Measurements from ENCODE around the gene RPL7L1.

The RPL7L1 gene

DNA sequence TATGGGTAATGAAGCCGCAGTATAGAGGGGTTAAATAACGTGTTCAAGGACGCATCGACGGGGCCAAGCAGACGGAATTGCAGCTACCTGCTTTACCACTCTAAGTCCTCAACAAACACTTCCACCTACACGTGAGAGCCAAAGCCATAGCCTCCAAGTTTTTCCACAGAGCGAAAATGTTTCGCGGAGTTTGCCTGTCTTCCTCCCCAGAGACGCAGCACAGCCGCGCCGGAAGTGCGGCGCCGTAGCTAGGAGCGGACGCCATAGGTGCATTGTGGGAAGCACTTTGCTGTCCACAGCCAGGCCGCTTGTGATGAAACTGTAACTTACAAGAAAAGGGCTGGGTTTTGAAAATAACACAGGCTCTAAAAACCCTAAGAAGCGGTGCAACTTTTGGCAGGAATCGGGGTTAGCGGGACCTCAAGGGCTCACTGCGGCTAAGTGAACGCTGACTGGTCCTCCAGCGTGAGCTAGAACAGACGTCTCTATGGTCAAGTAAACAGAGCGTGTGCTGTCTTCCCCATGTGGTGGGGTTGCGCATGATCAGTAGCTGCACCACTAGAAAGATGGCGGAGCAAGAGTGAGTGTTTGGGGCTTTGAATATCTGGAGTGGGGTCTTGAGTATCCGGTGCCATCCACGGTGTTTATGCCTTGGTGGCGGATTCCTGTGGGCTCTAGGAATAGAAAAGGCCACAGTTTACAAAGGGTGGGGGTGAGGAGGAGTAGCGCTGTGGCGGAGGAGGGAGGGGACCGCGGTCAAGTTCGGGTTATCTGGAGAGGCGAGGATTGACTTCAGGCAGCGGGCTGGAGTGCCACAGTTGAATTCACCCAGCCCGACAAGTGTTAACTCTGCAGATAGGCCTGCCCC, at the start of gene RPL7L1:
TSS of gene RPL7L1 (plus strand) at position 245 of the 868 bp plus-strand sequence. CDS start at position 540, 295 bp downstream.
- peaks cover 12% of the 10 kb centered on the region for H3K36me3 Mint-ChIP-seq
- no peaks in the 10 kb centered on the region for H3K9me3 Mint-ChIP-seq
- H3K4me3 Mint-ChIP-seq = peak within 1 kb of the TSS; percentile 100
- no peaks in the 10 kb centered on the region for H3K27me3 Mint-ChIP-seq
- H3K27ac Mint-ChIP-seq = peak within 1 kb of the TSS; percentile 99
- ATAC-seq (ENCODE audit: low read depth) = peak; percentile 91
- peaks cover 6% of the 10 kb centered on the region for H3K4me1 Mint-ChIP-seq
- DNase-seq (ENCODE audit: low spot score in 2 of 2) = peak; percentile 76 to 81

DNA sequence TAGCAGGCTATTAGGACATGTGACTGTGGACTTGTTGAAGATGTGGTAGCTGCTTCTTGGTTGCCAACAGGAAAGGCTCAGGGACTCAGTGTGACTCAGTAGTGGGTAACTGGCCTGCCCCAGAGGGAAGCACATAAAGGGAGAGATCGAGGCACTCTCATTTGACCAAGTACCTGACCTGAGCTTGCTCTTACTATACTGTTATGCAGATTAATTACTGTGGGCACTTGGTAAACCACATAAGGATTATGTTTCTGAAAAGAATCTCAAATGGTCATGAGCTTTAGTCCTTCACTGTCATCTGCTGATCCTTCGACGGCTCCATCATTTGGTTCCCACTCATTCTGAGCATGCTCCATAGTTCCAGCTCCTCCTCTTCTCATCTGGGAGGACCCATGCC, 48.2 kb upstream of the RPL7L1 start:
- Mint-ChIP-seq H3K27me3 (no peaks in the 10 kb centered on the region), H3K4me1 (peaks cover 8% of the 10 kb centered on the region), H3K27ac (no peak overlapping the region), H3K9me3 (no peaks in the 10 kb centered on the region), H3K36me3 (peaks cover 33% of the 10 kb centered on the region), H3K4me3 (no peak overlapping the region)
- ATAC-seq (ENCODE audit: low read depth) (no peak), DNase-seq (ENCODE audit: low spot score in 2 of 2) (no peak)

DNA sequence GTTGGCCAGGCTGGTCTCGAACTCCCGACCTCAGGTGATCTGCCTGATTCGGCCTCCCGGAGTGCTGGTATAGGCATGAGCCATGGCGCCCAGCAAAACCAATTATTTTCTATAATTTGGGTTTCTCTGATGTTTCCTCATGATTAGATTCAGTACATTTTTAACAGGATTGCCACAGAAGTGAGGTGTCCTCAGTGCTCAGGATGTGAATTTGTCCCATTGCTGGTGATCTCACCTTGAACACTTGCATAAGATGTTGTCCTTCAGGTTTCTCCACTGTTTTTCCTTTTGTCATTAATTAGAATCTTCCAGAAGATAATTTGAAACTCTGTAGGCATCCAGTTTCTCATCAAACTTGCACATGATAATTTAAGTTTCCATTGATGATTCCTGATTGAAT, 45.4 kb upstream of the RPL7L1 start:
- no peaks in the 10 kb centered on the region for H3K9me3 Mint-ChIP-seq
- ATAC-seq (ENCODE audit: low read depth) (no peak), DNase-seq (ENCODE audit: low spot score in 2 of 2) (no peak)
- no peaks in the 10 kb centered on the region for H3K27me3 Mint-ChIP-seq
- H3K4me3 Mint-ChIP-seq = no peak overlapping the region
- no peak overlapping the region for H3K27ac Mint-ChIP-seq
- H3K36me3 Mint-ChIP-seq = peaks cover 17% of the 10 kb centered on the region
- peaks cover 8% of the 10 kb centered on the region for H3K4me1 Mint-ChIP-seq

DNA sequence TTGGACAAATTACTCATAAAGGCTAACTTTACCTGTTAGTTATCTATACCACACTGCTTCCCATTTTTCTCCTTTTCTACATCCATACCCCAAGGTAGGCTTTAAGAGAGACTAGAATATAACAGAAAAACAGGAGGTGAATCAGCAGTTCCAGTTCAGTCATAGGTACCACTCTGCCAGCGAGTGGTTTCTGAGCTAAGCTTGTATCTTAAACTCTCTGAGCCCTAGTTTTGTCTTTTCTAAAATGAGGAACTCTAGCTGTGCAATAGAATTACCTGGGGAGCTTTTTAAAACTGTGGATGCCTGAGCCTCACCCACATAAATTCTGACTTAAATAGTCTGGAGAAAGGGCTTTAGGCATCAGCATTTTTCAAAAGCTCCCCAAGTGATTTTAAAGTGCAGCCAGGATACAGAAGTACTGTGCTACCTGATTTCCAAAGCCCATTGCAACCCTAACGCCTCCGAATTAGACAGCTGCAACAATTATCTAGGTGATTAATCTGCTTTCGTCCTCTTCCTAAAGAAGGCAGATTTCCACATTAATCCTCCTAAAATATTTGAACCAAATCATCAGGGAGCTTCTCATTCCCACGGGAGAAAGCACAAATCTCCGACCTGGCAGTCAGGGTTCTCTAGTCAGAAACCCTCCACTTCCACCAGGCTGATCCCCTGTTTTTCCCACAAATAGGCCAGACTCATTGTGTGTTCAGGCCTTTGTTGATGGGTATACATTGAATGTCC, 37.4 kb upstream of the RPL7L1 start:
- Mint-ChIP-seq H3K27ac (peak overlapping the region; percentile 5), H3K36me3 (peaks cover 17% of the 10 kb centered on the region), H3K4me3 (no peak overlapping the region), H3K9me3 (no peaks in the 10 kb centered on the region), H3K27me3 (no peaks in the 10 kb centered on the region), H3K4me1 (peaks cover 10% of the 10 kb centered on the region)
- DNase-seq (ENCODE audit: low spot score in 2 of 2) (no peak), ATAC-seq (ENCODE audit: low read depth) (no peak)

DNA sequence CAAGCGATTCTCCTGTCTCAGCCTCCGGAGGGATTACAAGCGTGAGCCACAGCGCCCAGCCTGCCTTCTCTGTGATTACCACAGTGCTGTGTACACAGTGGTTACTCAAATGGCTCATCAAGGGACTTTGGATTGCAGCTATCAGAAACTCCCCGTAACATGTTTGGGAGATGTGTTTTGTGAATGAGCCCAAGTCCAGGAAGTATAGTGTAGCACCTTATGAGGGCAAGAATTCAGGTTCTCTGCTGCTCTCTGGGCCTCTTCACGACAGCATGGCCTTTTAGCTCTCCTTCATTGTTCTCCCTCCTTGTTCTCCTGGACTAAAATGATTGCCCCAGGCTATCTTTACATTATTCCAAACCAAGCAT, 34.1 kb upstream of the RPL7L1 start:
- Mint-ChIP-seq H3K27me3 (no peaks in the 10 kb centered on the region), H3K4me1 (peaks cover 10% of the 10 kb centered on the region), H3K9me3 (no peaks in the 10 kb centered on the region), H3K27ac (no peak overlapping the region), H3K4me3 (no peak overlapping the region), H3K36me3 (peaks cover 17% of the 10 kb centered on the region)
- ATAC-seq (ENCODE audit: low read depth) (no peak), DNase-seq (ENCODE audit: low spot score in 2 of 2) (no peak)

DNA sequence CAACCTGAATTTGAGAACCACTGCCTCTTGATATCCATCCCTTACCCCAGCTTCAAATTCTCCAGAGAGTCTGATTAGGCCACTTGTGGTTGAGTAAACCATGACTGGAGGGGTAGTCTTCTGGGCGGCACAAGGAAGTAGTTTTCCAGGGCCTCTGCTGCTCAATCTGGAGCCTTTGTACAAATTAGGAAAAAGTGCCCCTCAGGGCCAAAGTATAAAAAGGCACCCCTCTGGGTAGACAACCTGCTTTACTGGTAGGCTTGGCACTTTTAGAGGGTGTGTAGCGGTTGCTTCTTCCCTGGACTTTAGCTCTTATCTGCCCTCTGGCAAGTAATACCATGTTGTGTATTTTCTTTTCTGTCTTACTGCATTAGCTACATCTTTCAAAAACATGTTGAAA, 32.9 kb upstream of the RPL7L1 start:
- ATAC-seq (ENCODE audit: low read depth) (no peak), DNase-seq (ENCODE audit: low spot score in 2 of 2) (no peak)
- Mint-ChIP-seq H3K27me3 (no peaks in the 10 kb centered on the region), H3K4me3 (no peak overlapping the region), H3K36me3 (peaks cover 17% of the 10 kb centered on the region), H3K9me3 (no peaks in the 10 kb centered on the region), H3K4me1 (peaks cover 7% of the 10 kb centered on the region), H3K27ac (no peak overlapping the region)

DNA sequence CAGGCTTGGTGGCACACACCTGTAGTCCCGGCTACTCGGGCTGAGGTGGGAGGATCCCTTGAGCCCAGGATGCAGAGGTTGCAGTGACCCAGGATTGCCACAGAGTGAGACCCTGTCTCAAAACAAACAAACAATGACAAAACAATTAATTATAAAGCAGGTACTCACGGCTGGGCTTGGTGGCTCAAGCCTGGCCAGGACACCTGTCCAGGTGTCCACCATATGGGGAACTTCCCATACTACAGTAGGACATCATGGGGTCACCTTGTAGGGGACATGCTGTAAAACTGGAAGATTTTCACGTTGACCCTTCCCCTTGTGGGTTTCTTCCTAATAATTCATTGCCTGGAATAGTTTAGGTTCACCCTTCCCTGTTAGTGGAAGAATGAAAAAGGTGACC, 30.7 kb upstream of the RPL7L1 start:
- H3K9me3 Mint-ChIP-seq = no peaks in the 10 kb centered on the region
- H3K36me3 Mint-ChIP-seq = peaks cover 14% of the 10 kb centered on the region
- peaks cover 3% of the 10 kb centered on the region for H3K4me1 Mint-ChIP-seq
- ATAC-seq (ENCODE audit: low read depth) (no peak), DNase-seq (ENCODE audit: low spot score in 2 of 2) (no peak)
- H3K27me3 Mint-ChIP-seq = no peaks in the 10 kb centered on the region
- no peak overlapping the region for H3K4me3 Mint-ChIP-seq
- no peak overlapping the region for H3K27ac Mint-ChIP-seq

DNA sequence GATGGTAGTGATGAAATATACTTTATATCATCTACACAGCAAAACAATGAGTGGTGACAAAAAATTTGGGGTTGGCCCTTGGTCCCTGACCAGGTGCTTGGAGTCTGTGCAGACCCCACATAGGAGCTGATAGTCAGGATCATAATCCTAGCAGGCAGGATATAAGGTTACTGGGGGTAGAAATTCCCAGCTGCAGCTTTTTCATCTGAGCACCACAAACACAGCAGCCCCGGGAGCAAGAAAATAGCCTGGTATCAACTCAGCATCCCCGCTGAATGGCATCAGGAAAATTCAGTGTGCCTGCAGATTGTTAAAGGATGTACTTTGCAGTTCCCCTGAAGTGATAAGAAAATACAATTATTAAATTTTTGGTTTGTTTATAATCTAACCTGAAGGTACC, 27.8 kb upstream of the RPL7L1 start:
- Mint-ChIP-seq H3K9me3 (no peaks in the 10 kb centered on the region), H3K27ac (no peak overlapping the region), H3K4me3 (no peak overlapping the region), H3K4me1 (no peaks in the 10 kb centered on the region), H3K27me3 (no peaks in the 10 kb centered on the region), H3K36me3 (peaks cover 11% of the 10 kb centered on the region)
- ATAC-seq (ENCODE audit: low read depth) (no peak), DNase-seq (ENCODE audit: low spot score in 2 of 2) (no peak)

DNA sequence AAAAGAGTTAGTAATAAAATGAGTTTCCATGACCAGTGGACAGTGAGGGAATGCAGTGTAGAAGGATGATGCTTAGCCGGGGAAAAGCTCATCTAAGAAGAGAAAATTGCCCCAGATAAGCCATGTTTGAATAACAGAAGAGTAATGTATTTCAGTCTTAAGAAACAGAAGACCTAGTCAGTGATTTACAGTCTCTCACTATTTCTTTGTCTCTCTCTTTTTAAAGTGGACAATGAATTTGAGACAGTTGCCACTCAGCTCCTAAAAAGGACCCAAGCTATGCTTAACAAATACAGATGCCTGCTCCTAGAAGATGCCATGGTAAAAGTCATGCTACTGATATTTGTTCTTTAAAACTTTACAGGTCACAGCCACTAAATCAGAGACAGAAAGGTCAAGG, 19.4 kb upstream of the RPL7L1 start:
- Mint-ChIP-seq H3K27ac (no peak overlapping the region), H3K36me3 (peaks cover 28% of the 10 kb centered on the region), H3K4me3 (no peak overlapping the region), H3K4me1 (no peaks in the 10 kb centered on the region), H3K9me3 (no peaks in the 10 kb centered on the region), H3K27me3 (no peaks in the 10 kb centered on the region)
- DNase-seq (ENCODE audit: low spot score in 2 of 2) (no peak), ATAC-seq (ENCODE audit: low read depth) (no peak)

DNA sequence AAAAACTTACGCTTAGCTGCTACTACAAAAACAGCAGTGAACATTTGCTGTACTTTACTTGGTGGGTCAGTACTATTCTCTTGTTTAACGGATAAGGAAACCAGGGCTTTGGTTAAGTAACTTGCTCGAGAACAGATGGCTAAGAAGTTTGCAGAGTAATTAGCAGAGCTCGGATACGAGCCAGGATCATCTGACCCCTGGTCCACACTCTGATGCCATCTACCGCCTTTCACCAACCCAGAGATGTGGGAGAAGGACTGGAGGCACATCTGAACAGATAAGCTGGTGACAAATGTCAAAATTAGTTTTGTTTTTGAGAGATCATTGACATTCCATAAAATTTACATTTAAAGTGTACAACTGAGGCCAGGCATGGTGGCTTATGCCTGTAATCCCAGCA, 18.9 kb upstream of the RPL7L1 start:
- ATAC-seq (ENCODE audit: low read depth) = no peak
- Mint-ChIP-seq H3K27ac (no peak overlapping the region), H3K36me3 (peaks cover 28% of the 10 kb centered on the region), H3K4me3 (no peak overlapping the region), H3K4me1 (no peaks in the 10 kb centered on the region), H3K27me3 (no peaks in the 10 kb centered on the region), H3K9me3 (no peaks in the 10 kb centered on the region)
- DNase-seq (ENCODE audit: low spot score in 2 of 2) = no peak

DNA sequence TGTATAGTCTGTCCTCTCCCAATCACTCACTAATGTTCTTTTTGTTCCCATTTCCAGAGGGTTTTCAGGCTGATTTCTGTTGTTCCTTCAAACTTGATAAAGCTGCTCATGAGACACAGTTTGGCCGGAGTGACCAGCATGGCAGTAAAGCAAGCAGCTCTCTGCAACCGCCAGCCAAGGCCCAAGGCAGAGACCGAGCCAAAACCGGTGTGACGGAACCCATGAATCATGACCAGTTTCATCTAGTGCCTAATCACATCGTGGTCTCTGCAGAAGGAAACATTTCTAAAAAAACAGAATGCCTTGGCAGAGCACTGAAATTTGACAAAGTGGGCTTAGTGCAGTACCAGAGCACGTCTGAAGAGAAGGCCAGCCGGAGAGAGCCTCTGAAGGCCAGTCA, 14.8 kb upstream of the RPL7L1 start:
- H3K27me3 Mint-ChIP-seq = no peaks in the 10 kb centered on the region
- peaks cover 30% of the 10 kb centered on the region for H3K36me3 Mint-ChIP-seq
- DNase-seq (ENCODE audit: low spot score in 2 of 2) (no peak), ATAC-seq (ENCODE audit: low read depth) (no peak)
- H3K4me3 Mint-ChIP-seq = no peak overlapping the region
- no peaks in the 10 kb centered on the region for H3K9me3 Mint-ChIP-seq
- no peaks in the 10 kb centered on the region for H3K4me1 Mint-ChIP-seq
- H3K27ac Mint-ChIP-seq = no peak overlapping the region

DNA sequence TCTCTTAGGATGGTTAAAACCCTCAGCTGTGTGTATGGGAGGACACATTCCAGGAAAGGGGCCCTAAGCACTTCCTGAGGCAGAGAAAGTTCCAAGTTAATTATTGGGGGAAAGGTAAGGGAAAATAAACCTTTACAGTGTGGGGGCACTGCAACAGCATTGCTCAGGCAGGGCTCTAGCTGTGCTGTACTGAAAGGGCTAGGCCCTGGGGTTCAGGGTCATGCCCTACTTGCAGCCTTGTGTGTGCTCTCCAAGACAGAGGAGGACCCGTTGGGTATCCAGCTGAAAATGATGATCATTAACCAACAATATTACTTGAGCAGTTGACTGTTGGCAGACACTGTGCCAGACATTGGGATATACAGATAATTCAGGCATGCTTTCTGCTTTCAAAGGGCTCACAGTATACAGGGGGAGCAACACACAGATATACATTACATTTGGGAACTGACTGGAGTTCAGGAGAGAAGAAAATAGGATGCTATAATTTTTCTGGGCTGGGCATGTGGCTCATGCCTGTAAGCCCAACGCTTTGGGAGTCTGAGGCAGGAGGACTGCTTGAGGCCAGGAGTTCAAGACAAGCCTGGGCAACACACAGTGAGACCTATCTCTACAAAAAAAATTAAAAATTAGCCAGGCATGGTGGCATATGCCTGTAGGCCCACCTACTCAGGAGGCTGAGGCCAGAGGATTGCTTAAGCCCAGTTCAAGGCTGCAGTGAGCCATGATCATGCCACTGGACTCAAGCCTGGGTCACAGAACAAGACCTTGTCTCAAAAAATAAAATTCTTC, 9.1 kb upstream of the RPL7L1 start:
- Mint-ChIP-seq H3K9me3 (no peaks in the 10 kb centered on the region), H3K4me1 (peaks cover 3% of the 10 kb centered on the region), H3K27me3 (no peaks in the 10 kb centered on the region), H3K27ac (peak overlapping the region; percentile 32), H3K4me3 (no peak overlapping the region), H3K36me3 (peaks cover 10% of the 10 kb centered on the region)
- ATAC-seq (ENCODE audit: low read depth) (no peak), DNase-seq (ENCODE audit: low spot score in 2 of 2) (no peak)

DNA sequence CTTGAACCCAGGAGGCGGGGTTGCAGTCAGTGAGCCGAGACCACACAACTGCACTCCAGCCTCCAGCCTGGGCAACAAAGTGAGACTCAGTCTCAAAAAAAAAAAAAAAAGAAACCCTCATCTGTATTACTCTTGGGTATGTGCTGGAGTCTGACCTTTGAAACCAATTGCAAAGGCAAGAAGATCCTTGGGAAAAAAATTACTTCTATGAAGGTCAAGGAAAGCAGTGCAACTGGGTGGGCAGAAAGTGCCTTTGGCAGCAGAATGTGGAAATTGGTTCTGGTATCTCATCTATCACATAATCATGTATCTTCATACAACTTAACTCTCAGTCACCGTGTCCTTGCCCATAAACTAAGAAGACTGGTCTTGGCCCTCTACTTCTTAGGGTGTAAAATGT, 7.7 kb upstream of the RPL7L1 start:
- H3K27ac Mint-ChIP-seq = no peak overlapping the region
- DNase-seq (ENCODE audit: low spot score in 2 of 2) = no peak
- H3K36me3 Mint-ChIP-seq = peaks cover 7% of the 10 kb centered on the region
- H3K4me1 Mint-ChIP-seq = peaks cover 3% of the 10 kb centered on the region
- H3K4me3 Mint-ChIP-seq = no peak overlapping the region
- H3K9me3 Mint-ChIP-seq = no peaks in the 10 kb centered on the region
- H3K27me3 Mint-ChIP-seq = no peaks in the 10 kb centered on the region
- no peak for ATAC-seq (ENCODE audit: low read depth)

DNA sequence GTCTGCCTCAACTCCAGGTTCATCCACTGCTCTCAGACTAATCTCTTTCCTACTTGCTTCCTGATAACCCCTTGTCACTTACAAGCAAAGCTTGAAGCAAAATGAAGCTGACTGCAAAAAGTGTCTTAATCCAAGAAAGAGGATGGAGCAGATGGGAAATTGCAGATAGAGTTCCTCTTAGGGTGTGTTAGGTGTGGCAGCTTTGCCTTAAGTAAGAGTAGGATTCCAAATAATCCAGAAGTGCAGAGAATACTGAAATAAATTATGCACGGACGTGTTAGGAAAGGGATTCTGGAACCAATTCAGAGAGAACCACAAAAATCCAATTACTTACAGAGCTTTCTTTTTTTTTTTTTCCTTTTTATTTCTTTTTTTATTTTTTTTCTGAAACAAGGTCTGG, 6.1 kb upstream of the RPL7L1 start:
- H3K4me1 Mint-ChIP-seq = peaks cover 3% of the 10 kb centered on the region
- H3K27ac Mint-ChIP-seq = peak overlapping the region; percentile 3
- no peak for ATAC-seq (ENCODE audit: low read depth)

More for the DNA sequence above, 6.1 kb upstream of the RPL7L1 start:
- H3K36me3 Mint-ChIP-seq = no peaks in the 10 kb centered on the region
- no peak overlapping the region for H3K4me3 Mint-ChIP-seq
- no peaks in the 10 kb centered on the region for H3K27me3 Mint-ChIP-seq
- no peak for DNase-seq (ENCODE audit: low spot score in 2 of 2)
- H3K9me3 Mint-ChIP-seq = no peaks in the 10 kb centered on the region
